Activated CD8-positive, alpha-beta memory T cell treated with anti-CD3 and anti-CD28 coated beads for 24 hours (primary cell): ENCODE results near the gene INPP4B.

Experiments used
- DNase-seq: peaks from one replicate; pipeline ENCODE4 v3.0.0-alpha.2; 2020

Gene INPP4B

DNA sequence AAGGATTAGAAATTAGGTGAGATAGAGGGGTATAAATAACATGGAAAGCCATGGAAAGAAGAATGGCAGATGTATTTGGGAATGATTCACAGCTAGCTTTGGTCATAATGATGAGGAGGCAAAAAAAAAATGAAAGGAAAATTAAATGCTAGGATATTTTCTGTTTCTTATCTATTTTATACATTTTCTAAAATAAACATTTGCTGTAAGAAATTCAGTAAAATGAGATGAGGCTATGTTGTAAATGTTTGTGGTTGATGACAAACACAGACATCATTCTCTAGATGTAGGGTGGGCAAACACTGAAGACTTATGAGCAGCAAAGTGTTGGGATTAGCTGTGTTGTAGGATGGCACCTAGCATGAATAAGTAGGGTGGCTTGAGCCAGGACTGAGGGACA, 802.6 kb downstream of the INPP4B start:
- DNase-seq, result no peak

DNA sequence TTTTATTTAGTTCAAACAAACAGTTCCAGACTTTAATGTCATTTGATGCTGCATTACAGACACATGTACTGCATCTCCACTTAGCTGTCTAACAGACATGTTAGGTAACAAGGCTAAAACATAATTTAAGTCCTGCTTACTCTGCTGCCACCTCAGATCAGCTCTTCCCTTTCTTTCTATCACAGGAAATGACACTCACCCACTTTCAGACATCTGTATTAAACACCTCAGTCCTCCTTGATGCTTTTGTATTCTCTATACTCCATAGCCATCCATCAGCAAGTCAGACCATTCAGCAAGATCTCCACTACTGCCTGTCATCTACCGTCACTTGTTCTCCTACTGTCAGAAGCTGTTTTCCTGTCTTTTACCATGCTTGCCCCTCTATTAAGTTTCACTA, 804.3 kb downstream of the INPP4B start:
- DNase-seq, result no peak

DNA sequence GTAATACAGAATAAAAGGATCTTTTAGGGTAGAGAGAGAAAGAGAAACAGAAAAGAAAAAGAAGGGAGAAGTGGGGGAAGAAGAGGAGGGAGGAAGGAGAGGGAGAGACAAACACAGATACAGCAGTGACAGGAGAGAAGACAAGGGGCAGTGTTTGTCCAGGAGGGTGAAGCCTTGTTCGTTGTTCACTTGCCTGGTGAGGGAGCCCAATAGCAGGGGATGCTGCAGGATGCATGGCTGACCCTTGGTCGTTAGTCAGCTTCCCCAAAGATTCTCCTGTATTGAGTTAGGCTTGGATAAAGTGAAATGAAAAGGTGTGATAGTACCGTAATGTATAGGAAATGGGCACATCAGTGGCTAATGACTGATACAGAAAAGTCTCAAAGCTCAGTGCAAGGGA, 806.1 kb downstream of the INPP4B start:
- DNase-seq, result no peak

DNA sequence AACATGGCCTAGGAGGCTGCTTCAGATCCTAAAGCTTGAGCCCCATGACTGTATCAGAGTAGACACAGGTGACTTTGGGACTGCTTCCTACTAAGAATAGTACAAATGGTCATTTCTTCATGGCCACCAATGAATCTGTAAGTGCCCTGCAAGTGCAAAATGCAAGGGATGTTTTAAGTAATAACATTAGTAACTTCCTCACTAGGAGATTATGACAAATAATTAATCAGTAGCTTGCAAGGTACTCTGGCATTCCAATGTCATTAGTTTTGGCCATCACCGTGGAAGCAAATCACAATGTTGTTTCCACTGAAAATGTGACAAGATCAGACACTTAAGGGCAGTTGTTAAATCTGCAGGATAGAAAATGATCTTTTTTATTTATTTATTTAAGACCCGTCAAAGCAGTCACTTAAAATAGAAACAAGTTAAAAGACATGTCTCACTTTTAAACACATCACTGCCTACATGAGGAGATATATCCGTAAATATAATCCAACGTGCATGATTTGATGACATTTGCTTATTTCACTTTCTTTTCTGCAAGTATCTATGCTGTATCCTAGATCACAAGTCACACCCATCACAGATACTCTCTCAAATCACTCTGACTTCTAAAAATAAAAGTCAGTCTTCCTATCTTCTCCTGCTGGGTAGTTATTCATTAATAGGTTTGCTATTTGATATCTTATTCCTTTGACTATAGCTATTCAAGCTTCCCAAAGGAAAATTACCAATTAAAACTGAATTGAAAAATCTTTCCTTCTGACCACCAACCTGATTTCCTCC, 809.1 kb downstream of the INPP4B start:
- DNase-seq, result no peak

DNA sequence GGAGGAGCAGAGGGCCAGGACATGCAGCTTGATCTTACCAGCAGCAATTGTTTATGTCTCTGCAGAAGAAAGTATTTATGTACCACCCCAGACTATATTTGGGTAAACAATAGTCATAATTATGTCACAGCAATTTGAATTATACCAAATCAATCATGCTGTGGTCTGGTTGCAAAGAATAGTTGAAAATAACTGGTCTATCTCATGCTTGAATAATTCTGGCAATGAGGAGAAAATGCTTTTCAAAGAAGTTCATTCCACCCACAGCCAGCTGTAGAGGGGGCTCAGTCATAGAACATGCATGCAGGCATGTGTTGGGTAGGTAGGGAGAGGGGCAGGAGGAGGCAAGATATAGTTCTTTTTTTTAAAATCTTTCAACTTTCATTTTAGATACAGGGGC, 810.5 kb downstream of the INPP4B start:
- DNase-seq, result no peak

DNA sequence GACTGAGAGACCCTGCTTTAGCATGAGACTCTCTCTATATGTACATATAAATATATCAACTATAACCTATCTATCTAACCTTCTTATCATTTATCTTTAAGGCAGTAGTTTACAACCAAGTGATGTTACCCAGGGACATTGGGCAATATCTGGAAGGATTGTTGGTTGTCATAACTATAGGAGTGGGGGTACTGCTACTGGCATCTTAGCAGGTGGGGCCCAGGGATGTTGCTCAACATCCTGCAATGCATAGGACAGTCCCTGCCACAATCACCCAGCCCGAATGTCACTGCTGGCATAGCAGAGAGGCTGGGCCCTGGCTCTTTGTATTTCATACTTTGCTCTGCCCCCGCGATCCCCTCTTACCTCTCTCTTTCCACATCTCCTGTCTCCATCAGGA, 812.0 kb downstream of the INPP4B start:
- no peak for DNase-seq

DNA sequence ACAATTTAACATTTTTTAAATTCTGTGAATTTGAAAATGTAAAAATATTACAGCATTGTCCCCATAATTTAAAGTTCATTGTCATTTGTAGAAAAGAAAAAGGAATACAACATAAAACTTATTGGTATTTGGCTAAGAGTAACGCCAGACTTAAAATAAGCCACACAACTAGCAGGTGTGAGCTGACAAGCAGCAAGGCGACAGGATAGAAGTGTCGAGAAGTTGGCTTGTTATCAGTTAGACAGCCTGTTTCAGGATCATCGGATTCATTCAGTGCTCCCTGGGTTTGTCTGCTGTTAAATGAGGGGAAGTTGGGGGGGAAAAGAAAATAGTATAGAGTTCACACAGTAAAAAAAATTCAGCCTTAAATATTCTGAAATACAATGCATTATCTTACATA, 816.1 kb downstream of the INPP4B start:
- no peak for DNase-seq

DNA sequence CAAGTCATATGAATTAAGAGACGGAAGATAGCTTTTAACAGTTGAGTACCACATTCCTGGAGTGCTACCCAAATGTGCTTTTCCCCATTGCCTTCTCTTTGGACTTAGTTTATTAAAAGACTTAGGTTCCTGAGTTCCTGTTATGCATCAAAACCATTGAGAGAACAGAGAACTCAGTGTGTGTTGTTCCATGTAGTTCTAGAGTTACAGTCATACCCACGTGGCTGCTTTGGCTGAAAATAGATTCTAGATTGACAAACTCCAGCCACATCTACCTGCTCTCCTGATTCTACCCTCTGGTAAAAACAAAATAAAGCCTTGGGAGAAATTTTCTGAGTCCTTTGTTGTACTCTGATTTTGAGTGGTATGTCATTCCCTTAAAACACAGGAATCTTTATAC, 824.3 kb downstream of the INPP4B start:
- DNase-seq, result no peak

DNA sequence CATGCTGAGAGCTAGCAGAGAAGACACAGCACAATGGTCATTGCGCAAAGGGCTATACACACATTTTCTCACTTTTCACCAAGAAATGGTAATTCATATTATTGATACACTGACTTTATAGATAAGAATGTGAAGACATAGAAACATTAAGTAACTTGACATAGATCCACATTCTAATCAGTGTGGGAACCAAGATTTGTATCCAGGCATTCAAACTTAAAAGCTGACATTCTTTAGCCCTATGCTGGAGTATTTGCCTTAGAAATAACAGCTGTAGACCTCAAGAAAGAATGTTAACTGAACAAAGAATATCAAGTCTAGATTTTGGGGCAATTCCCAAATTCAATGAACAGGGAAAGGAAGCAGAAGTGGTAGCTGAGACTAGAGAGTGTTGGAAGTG, 824.9 kb downstream of the INPP4B start:
- no peak for DNase-seq

DNA sequence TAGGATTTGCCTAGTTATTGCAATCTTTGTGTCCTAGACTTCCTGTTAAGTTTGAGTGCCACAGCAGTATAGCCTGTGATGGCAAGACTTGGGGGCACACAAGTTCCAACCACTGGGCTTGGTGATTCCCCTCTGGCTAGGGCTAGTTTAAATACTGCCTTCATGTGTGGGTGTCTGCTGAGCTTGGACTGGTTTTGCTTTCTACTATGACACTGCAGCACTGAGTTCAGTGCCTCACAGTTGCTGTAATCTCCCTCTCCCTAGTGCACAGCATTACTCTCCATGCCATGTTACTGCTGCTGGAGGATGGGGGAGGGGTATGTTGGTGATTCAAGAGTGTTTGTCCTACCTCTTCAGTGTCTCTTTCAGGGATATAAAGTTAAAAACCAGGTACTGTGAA, 830.1 kb downstream of the INPP4B start:
- DNase-seq, result no peak

DNA sequence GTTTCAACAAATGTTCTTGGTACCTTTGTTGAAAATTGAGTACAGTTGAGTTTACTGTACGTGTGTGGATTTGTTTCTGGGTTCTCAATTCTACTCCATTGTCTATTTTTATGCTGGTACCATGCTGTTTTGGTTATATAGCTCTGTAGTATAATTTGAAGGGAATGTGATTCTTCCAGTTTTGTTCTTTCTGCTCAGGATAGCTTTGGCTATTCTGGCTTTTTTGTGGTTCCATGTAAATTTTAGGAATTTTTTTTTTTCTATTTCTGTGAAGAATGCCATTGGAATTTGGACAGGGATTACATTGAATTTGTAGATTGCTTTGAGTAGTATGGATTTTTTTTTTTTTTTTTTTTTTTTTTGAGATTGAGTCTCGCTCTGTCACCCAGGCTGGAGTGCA, 836.4 kb downstream of the INPP4B start:
- DNase-seq, result no peak

DNA sequence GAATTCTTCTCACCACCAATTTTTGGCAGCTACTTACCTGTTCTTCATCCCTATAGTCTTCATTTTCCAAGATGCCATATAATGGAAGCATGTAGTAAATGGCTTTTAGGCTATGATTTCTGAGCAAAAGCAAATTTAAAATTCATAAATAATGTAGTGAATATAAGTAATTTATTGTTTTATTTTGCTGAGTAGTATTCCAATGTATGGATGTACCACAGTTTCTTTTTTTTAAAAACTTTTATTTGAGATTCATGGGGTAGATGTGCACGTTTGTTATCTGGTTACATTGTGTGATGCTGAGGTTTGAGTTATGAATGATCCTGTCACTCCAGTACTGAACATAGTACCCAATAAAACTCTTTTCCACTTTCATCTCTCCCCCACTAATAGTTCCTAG, 840.6 kb downstream of the INPP4B start:
- DNase-seq, result no peak

DNA sequence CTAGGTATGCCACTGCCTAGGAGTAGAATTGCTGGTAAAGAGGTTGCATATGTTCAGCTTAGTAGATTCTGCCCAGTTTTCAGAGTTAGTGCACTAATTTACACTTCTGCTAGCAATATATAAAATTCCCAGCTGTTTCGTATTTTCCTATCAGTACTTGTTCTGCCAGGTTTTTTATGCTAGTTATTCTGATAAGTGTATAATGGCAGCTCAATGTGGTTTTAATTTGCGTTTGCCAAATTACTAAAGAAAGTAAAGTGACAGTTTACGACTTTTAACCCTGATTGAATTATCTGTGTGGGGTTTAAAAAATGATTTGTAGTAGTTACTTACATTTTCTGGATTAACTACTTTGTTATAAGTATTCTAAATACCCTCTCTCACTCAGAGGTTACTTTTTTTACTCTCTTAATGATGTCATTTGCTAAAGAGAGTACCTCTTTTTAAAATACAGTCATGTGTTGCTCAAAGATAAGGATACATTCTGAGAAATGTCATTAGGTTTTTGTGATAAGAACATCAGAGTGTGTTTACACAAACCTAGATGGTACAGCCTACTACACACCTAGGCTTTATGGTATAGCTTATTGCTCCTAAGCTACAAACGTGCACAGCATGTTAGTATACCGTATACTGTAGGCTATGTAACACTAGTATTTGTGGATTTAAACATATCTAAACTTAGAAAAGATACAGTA, 846.5 kb downstream of the INPP4B start:
- DNase-seq, result no peak

DNA sequence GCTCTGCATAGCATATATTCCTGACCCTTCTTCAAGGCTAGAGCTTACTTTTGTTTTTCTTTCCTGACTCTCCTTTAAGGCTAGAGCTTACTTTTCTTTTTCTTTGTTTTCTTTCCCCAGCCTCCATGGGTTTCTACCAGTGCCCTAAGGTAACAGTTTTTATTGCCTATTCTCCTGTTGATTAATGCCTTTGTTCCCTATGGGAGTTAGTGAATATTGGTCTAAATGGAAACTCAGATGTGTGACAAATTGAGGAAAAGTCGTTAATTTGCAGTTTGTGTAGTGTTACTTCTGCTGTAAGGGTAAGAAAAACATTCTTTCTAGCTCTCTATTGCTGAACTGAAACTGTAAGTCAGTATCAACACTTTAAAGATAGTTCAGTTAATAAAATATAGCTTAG, 851.0 kb downstream of the INPP4B start:
- DNase-seq, result no peak

DNA sequence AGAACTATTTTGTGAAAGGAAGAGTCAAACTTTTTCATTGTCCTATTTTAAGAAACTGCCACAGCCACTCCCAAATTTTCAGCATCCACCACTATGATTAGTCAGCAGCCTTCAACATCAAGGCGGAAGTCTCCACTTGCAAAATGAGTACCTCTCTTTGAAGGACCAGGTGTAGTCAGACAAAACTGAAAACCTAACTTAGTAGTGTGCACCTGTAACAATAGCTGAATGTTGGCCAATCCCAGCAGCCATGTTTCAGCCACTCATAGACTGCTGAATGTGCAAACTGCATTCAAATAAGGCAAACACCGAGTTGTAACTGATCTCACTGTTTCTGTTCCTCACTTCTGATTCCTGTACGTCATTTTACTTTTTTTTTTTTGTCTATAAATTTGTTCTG, 868.7 kb downstream of the INPP4B start:
- DNase-seq, result no peak
